NCI-H128 (cell line): ENCODE results near the gene TMEM176A.

Source experiments
- DNase-seq: peaks from one replicate; lab custom pipeline; 2025; ENCODE audit not compliant: unreplicated experiment; lab: John Stamatoyannopoulos, UW

TMEM176A gene

DNA sequence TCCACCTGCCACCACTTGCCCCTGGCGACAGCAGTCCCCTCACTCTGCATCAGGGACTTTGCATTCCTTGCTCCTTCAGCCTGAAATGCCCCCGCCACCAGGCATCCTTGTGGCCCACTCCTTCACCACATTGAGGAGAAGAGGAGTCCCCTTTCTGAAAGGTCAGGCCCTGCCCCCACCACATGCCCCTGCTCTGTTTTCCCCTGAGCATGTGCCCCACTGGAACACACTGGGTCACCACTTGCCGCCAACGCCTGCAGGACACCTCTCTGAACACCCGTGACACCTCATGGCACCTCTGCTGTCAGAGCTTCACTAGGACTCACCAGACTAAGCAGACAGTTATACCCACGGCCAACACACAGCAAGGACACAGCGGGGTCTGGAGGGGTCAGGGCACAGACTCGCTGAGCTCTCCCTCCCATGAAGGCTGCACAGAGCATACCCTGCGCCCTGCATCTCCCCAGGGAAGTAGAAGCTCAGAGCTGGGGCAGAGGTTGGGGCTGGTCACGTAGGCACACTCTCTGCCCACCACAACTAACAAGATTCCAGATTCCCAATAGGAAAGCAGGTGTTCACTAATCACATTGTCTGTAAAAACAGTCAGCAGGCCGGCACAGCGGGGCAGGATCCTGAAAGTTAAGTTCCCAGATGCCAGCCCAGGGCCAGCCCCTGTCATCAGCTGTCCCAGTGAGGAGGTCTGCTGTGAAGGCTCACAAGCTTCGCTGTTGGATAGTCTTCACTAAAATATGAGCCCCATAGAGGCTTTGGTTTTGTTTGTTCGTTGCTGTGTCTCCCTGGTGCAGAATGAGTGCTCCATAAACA is 45.9 kb downstream of the TMEM176A start:
- no peak for DNase-seq

DNA sequence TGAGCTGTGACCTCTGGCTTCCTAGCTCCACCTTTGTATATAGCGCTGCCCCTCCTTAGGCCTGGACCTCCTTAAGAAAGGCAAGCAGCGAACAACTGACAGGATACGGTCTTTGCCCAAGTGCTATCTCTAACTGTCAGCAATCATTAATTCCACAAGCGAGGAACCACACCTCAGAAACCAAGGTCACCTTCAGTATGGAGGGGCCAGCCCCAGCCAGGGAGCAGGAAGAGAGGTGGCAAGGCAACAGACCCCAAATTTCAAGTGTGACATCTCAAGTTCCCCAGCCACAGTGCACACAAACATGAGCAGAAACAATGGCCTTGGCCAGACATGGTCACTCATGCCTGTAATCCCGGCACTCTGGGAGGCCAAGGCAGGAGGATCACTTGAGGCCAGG is 47.0 kb downstream of the TMEM176A start:
- no peak for DNase-seq

DNA sequence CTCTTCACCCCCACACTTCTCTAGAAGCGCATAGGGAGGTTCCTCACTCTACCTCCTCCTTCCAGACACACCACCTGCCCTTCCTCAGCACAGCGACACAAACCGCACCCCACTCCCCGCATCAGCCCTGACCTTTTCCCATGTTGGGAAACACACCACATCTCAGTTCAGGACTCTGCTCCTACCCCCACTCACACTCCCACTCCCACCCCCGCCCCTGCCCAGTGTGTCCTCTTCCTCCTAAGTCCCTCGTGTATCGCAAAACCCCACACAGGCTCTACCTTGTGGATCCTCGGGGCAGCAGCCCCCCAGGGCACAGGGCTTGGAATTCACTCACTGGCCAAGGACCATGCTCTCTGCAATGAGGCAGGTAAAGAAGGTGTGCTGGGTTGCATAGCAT is 47.5 kb downstream of the TMEM176A start:
- no peak for DNase-seq

DNA sequence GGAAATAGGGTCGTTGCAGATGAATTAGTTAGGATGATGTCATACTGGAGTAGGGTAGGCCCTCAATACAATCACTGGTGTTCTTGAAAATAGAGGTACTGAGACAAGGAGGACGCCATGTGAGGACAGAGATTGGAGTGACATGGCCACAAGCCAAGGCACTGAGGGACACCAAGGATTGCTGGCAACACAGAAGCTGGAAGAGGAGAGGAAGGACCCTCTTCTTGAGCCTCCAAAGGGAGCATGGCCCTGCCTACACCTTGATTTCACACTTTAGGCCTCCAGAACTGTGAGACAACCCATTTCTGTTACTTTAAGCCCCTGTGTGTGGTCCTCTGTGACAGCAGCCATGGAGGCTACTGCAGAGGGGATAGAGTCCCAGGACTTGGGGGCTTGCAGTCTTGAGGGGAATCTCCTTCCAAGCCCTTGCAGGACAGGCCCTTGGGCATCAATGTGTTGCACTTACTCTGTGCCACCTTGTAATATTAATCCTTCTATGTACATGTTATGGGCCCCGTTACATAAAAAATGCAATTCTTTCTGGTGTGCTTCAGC is 48.1 kb downstream of the TMEM176A start:
- no peak for DNase-seq

DNA sequence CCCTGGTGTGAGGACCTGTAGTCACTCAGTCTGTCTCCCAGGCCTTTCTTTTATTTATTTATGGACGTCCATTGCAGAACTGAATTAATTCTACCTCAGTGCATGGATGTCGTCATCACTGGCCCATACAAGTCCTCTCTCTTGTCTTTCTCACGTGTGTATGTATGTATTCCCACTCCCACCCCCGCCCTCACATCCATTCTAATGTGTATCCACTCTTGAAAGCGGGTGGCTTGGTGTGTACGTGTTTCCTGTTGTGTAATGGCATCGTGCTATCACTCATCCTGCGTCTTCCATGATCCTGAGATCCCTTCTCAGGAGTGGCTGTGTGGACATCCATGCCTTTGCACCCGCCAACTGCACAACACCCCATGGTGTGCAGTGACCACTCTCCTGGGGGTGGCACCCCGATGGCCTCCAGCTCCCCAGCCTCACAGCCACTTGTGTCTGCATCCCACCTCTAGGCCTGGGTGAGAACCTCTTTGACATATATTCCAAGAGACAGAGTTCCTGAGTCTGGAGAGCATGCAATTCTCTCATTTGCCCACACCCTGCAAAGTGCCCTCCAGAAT is 48.7 kb downstream of the TMEM176A start:
- no peak for DNase-seq

DNA sequence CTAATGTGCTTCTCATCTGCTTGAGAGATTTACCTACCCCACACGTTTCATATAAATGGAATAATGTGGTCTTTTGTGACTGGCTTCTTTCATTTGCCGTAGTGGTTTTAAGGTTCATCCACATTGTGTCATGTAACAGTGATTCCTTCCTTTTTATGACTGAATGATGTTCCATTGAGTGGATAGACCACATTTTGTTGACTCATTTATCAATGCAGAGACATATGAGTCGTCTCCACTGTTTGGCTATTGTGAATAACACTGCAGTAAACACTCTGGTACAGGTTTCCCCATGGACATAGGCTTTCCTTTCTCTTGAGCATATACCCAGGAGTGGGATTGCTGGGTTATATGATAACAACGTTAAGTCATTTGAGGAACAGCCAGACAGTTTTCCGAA is 49.7 kb downstream of the TMEM176A start:
- no peak for DNase-seq

DNA sequence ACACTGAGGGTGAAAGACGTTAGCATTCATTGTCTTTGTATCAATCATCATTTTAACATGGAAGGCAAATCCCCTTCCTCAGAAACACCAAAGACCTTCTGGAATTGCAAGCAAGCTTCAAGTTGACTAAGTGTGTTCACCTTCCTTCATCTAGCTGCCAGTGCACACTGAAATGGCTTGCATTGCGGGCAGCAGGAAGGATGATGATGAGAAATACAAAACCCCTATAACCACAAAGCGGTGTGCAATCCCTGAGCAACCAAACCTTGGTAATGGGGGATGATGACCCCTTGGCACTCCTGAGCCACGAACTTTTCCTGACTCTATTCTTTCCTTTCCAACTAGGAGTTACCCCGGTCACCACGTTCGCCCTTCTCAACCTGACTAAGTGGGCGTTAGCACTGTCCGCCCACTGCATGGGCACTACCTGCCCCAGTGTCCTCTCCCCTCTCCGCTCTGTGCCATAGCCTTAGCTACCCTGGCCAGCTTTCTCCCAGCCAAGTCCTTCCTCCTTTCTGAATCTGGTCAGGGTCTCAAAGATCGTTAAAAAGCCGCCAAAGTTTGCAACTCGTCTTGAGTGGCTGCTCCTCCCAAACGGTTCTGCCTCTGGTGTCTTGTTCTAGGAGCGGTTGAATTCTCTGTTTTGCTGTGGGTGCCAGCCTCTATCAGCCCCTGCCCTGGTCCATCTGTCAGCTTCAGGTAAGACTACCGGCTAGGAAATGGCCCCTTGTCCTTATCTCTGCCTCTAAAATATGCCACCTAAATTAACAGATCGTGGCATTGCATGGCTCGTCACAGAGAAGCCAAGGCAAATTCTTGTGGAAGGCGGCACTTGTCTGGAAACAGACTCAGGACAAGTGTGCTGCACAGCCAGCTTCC is 51.2 kb downstream of the TMEM176A start:
- DNase-seq: no peak

DNA sequence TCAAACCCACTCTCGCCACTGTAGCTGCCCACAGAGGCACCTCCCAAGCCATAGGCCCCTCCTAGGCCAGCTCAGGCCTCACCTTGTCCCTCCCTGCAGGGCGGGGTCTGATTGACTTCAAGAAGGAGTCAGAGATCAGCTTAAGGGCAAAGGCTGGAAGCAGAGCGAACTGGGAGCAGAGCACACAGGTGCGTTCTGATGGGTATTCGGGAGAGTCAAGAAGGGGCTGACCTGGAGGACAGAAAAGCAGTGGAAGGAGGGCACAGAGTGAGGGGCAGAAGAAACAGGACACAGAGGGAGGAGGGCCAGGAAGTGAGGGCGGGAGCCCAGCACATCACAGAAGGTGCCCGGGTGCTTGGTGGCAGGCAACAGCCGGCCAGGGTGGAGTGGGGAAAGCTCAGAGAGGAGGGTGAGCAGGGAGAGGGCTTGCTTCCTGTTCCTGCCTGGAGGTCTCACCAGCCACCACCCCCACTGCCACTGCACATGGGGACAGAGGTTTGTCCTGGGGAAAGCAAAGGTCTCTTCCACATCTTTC is 51.9 kb downstream of the TMEM176A start, which contains the start of gene AOC1:
TSS of gene AOC1 (plus strand) at position 147 of the 535 bp plus-strand sequence. CDS start 3,954 bp downstream, outside the sequence.
- no peak for DNase-seq

DNA sequence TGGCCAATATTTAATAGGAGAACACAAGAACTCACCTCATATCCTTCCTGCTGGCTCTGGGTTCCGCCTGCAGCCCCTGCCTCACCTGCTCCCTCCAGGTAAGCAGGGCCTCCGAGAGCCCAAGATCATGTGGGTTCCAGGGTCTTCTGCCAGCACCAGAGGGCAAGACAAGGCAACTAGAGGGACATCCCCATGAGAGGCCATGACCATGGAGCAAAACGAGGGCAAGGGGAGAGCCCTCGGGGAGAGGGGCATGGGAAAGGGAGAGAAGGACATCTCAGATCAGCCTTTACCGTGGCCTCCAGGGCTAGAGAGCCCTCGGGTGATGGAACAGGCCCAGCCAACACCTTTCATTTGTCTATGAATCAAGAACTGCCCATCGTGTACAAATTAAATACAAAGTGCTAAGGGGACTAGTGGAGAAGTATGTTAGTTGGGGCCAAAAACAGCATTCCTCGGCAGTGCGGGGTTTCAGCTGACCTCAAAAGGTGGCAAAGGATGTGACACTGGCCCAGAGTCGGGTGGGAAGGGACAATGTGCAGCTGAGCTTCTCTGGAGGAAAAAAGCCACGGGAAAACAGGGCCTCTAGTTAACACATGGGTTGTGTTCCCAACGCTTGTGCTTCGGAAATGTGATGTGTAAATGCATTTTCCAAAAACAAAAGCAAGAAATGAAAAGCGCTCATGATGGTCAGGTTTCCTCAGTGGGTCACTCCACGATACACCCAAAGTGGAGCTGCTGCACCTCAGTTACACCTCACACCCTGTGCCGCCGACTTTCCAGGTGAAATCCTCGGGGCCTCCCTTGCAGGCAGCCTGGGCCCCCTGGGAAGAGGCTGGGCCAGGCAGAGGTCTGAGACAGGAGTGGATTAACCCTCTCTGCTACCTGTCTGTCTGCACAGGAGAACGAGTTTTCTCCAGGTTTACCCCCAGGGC is 53.8 kb downstream of the TMEM176A start:
- DNase-seq: no peak
